GM21367 (cell line): Measurements from ENCODE around the gene GIT2.
"Not testable (repeated sequence)": the region's sequence is repeated elsewhere in the genome, so short reads cannot be mapped to it uniquely, and the experiment has no call there.

Experiments used
- ATAC-seq: cut with Tn5 transposase; IDR thresholded peaks from one replicate; pipeline ENCODE4 v1.9.1; 2021; ENCODE audit not compliant: unreplicated experiment

GIT2 gene

DNA sequence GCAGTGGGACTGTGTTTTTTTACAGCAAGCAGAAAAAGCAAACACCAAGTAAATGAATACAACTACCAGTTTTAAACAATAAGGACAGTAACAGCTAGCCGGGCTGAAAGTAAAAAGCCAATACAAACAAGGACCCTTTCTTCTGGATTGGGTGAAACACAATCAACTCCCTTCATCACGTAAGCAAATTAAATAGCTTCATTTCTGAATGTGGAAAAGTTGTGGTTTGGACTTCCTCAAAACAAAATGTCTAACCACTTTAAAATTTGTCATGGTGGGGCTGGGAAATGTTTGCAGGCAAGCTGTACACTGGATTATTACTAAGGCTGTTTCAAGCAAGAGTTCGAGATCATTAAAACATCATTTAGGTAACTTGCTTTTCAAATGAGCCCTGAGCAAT is 48.6 kb downstream of the GIT2 start:
- ATAC-seq, result no peak

- ATAC-seq, result no peak
Measured at GRCh38 chr12:109946913-109947312, 49.3 kb downstream of the GIT2 start.

DNA sequence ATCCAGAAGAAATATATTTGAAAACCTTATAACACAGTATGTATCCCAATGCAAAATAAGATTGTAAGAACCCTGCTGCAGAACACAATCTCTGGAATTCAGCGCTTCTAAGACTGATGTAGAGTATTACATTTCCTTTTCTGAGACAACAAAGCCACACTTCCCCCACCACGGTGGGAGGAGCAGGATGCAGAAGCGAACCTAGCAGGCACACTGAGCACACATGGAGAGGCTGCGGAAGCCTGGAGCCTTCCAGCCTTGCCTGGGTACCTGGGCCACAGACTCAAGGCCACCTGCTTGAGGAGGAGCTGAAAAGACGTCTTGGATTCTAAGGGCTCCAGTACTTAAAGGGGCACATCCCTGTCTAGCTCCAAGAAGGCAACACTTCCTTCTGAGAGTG is 49.7 kb downstream of the GIT2 start:
- ATAC-seq, result no peak

GRCh38 chr12:109944561-109945359 is 51.4 kb downstream of the GIT2 start:
- no peak for ATAC-seq

DNA sequence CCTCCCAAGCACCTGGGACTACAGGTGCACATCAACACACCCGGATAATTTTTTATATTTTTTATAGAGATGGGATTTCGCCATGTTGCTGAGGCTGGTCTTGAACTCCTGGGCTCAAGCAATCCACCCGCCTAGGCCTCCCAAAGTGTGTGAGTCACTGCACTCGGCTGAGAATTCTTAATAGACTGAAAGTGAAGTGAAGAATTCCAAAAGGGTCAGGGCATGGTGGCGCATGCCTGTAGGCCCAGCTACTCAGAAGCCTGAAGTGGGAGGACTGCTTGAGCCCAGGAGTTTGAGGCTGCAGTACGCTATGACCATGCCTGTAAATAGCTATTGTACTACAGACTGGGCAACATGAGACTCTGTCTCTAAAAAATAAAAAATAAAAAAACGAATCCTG is 52.4 kb downstream of the GIT2 start:
- no peak for ATAC-seq

GRCh38 chr12:109940339-109940923 is 55.7 kb downstream of the GIT2 start:
- ATAC-seq, result no peak

- ATAC-seq, result no peak
Measured at GRCh38 chr12:109939504-109939903, 56.7 kb downstream of the GIT2 start.

DNA sequence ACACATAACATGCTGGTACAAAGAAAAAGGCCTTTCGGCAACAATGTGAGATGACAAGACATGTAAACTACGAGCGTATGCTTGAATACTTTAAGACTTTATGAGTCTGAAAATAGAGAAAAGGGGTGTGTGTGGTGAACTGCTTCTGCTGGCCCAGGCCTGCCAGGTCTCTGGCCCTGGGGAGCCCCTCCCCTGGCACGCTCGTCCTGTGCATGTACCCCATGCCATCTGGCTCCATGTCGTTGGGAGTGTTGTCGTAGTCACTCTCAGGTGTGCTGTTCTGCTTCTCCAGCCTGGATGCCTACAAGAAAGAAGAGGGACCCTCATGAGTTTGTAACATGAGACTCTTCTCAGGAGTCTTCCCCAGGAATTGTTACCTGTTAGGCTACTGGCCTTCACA is 57.2 kb downstream of the GIT2 start:
- ATAC-seq, result no peak

DNA sequence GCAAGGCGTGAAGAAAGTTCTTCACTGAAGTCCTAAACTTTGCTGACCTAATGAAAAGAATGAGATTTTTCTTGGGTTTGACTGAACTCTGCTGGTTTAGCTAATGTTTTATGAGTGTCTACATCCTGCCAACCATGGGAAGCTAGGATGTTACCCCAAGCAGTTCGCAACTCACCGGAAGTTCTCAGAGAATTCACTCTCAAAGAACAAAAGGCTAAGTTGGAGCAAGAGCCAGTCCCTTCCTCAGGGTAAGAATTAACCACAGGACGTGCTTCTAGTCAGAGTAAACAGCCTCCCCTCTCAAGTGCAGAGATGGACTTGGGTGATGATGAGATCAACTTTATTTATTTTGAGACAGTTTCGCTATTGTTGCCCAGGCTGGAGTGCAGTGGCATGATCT is 58.8 kb downstream of the GIT2 start:
- ATAC-seq, result no peak

GRCh38 chr12:109934026-109934425 is 62.1 kb downstream of the GIT2 start:
- no peak for ATAC-seq

- ATAC-seq, result no peak
Measured at GRCh38 chr12:109932878-109933503, 63.2 kb downstream of the GIT2 start.

DNA sequence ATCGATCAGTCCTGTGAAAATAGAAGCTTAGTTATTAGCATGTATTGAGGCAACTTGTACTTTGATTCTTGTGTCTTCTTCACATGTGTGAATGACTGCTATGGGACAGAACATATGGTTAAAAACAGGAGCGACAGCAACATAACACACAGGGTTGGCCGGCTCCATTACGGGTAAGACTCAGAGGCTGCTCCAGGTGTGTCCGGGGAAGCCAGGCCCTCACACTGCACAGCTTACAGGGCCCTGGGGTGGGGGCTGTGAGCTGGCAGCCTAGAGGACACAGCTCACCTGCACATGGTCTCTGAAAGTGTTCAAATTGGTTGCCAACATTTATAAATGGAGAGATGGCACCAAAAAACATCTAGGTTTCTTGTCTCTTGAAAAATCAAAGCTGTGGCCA is 65.0 kb downstream of the GIT2 start:
- ATAC-seq, result no peak

GRCh38 chr12:109930028-109930800 is 66.0 kb downstream of the GIT2 start:
- no peak for ATAC-seq

DNA sequence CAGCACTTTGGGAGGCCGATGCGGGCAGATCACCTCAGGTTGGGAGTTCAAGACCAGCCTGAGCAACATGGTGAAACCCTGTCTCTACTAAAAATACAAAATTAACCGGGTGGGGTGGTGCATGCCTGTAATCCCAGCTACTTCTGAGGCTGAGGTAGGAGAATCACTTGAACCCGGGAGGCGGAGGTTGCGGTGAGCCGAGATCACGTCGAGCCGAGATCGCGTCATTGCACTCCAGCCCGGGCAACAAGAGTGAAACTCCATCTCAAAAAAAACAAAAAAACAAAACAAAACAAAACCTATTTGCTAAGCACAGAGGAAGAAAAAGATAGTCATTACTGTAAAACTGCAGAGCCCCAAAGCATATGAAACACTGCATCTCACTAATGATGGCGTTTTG is 66.8 kb downstream of the GIT2 start:
- not testable (repeated sequence) for ATAC-seq

DNA sequence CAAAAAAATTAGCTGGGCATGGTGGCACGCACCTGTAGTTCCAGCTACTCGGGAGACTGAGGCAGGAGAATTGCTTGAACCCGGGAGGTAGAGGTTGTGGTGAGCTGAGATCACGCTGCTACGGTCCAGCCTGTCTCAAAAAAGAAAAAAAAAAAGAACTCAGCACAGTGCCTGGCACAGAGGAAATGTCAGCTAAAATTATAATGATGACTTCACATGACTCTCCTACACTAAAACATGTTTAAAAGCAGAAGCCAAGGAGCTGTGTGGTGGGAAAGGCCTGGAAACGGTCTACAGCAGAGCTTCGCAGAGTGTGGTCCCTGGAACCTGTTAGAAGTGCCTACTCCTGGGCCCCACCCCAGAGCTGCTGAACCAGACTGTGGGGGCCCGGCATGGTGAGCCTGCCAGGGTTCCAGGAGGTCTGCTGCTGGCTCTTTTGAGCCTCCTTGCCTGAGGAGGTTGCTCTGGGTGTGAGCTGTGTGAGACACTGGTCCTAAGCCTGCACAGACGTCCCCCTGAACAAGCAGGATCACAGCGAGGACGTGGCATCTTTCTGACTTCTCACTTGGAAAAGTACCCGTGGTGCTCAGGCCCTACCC is 68.0 kb downstream of the GIT2 start:
- ATAC-seq, result no peak

DNA sequence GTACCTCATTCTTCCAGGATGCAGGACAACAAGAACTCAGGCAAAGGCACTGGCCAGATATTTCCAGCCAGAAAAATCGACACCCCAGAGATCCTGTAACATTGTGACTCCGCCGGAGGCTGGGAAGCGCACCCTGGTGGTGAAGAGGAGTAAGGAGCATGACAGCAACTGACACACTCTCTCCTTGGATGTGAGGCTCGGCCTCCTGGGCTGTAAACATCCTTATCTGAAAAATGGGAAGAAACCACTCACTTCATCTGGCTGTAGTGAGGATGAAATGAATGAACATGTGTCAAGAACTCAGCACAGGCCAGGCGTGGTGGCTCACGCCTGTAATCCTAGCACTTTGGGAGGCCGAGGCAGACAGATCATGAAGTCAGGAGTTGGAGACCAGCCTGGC is 68.5 kb downstream of the GIT2 start:
- ATAC-seq, result no peak

- no peak for ATAC-seq
Measured at GRCh38 chr12:109926488-109927210, 69.5 kb downstream of the GIT2 start.

DNA sequence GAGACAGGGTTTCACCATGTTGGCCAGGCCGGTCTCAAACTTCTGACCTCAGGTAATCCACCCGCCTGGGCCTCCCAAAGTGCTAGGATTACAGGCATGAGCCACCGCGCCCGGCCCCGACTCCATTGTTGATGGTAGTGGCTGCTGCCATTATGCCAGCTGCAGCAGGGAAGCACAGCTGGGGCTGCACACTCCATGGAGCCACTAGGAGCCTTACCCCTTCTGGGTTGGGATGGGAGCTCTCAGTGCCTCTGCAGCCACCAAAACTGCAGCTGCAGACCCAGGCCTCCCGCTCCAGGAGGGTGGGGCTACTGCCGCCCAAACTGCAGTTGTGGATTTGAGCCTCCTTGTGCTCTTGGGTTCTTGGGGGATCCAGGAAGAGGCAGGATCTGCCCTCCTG is 70.2 kb downstream of the GIT2 start:
- ATAC-seq, result no peak

- ATAC-seq, result no peak
Measured at GRCh38 chr12:109925185-109925840, 70.9 kb downstream of the GIT2 start.
